A673 (cell line): Measurements from ENCODE around the gene ZBTB44. TPM values are rescaled to one million over a fixed set of nuclear protein-coding genes. Genes with fewer than 3 reads are reported as not detected.
"Not testable (repeated sequence)": the region's sequence is repeated elsewhere in the genome, so short reads cannot be mapped to it uniquely, and the experiment has no call there.

Experiments used
- BruUV-seq: library from RNA; stranded (reverse); fragments of 400-500 nt; replicated peaks from 2 replicates; lab custom pipeline; 2021; lab: Mats Ljungman, UMichigan
- CTCF ChIA-PET: fragments of 300-600 bp; sonication (Branson Sonifier 250); formaldehyde crosslinking; loops from one replicate; lab custom pipeline; 2022; ENCODE audit warnings: antibody characterized with exemption; lab: Charles Lee
- POLR2A ChIA-PET: fragments of 300-600 bp; sonication (Branson Sonifier 250); formaldehyde crosslinking; loops from one replicate; lab custom pipeline; 2022; ENCODE audit warnings: antibody characterized with exemption; ENCODE audit not compliant: low non-redundant PET; lab: Charles Lee
- DNase-seq: peaks from one replicate; pipeline ENCODE4 v3.0.0-alpha.2; 2015; ENCODE audit warnings: low spot score
- H3K27ac ChIP-seq: fragments of 200-600 bp; sonication (generic); 2 replicates; pipeline ENCODE4 v1.5.1; 2016; ENCODE audit warnings: mixed run types, low read depth, mild to moderate bottlenecking, mixed read lengths, antibody characterized with exemption, low read length; ENCODE audit not compliant: poor library complexity, severe bottlenecking
- H3K27me3 ChIP-seq: fragments of 200-600 bp; sonication (generic); replicated peaks from 2 replicates; pipeline ENCODE4 v1.6.1; 2017; ENCODE audit warnings: mixed run types, low read depth, mild to moderate bottlenecking, mixed read lengths, antibody characterized with exemption, low read length; ENCODE audit not compliant: insufficient read depth, poor library complexity
- H3K36me3 ChIP-seq: fragments of 200-600 bp; sonication (generic); 2 replicates; pipeline ENCODE4 v1.6.1; 2016; ENCODE audit warnings: mixed run types, mild to moderate bottlenecking, mixed read lengths, antibody characterized with exemption, low read length; ENCODE audit not compliant: insufficient read depth, poor library complexity, severe bottlenecking
- H3K4me1 ChIP-seq: fragments of 200-600 bp; sonication (generic); 2 replicates; pipeline ENCODE4 v1.6.1; 2017; ENCODE audit warnings: mixed run types, mild to moderate bottlenecking, mixed read lengths, antibody characterized with exemption, low read length; ENCODE audit not compliant: insufficient read depth, poor library complexity, severe bottlenecking
- H3K4me3 ChIP-seq: fragments of 200-600 bp; sonication (generic); 2 replicates; pipeline ENCODE4 v1.5.1; 2016; ENCODE audit warnings: low read depth, mixed run types, mild to moderate bottlenecking, mixed read lengths, low read length; ENCODE audit not compliant: poor library complexity, severe bottlenecking
- H3K9me3 ChIP-seq: fragments of 200-600 bp; sonication (generic); 2 replicates; pipeline ENCODE4 v1.6.1; 2016; ENCODE audit warnings: mixed run types, low read depth, mild to moderate bottlenecking, mixed read lengths, antibody characterized with exemption, low read length; ENCODE audit not compliant: poor library complexity, severe bottlenecking
- EZH2 ChIP-seq: fragments of 200-600 bp; sonication (generic); IDR thresholded peaks from 2 replicates; pipeline ENCODE4 v1.6.1; 2017; ENCODE audit warnings: borderline replicate concordance, low read depth, mild to moderate bottlenecking, mixed read lengths, antibody characterized with exemption, low read length; ENCODE audit not compliant: poor library complexity, severe bottlenecking
- intact Hi-C: fragments of 100-400 bp; cut with micrococcal nuclease; formaldehyde crosslinking; loops from one replicate; pipeline ENCODE4 v1.10.0; 2022; ENCODE audit not compliant: unreplicated experiment
- total RNA-seq: library from RNA; stranded (reverse); gene quantifications from 2 replicates; pipeline ENCODE4 v1.2.3, GENCODE V29; 2021
- TF ChIP-seq, protein P1 (sequence below): fragments of 300-800, 200-600 bp; sonication (generic); conservative IDR thresholded peaks from 2 replicates; pipeline ENCODE4 v1.5.1; 2017; ENCODE audit warnings: low read depth, mild to moderate bottlenecking, antibody characterized with exemption, low read length, moderate library complexity, mixed read lengths

The ZBTB44 gene
- total RNA-seq, 1 experiment from 2014 or later = 37.0 TPM

DNA sequence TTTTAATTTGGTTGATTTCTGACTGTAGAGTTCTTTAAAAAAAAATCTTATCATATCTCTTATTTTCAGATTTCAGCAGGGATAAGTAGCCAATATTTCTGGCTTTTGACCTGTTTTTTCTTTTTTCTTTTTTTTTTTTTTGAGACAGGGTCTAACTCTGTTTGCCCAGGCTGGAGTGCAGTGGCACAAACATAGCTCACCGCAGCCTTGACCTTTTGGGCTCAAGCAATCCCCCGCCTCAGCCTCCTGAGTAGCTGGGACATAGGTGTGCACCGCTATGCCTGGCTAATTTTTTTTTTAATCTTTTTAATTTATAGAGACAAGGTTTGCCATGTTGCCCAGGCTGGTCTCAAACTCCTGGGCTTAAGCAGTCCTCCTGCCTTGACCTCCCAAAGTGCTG, 23.9 kb upstream of the ZBTB44 start:
- intact Hi-C loops = no loop called here
- no peaks in the 10 kb centered on the region for H3K36me3 ChIP-seq
- H3K27ac ChIP-seq = no peak overlapping the region
- no peaks in the 10 kb centered on the region for H3K4me1 ChIP-seq
- no peak overlapping the region for H3K4me3 ChIP-seq
- no peak for TF ChIP-seq EZH2
- TF ChIP-seq, protein P1, sequence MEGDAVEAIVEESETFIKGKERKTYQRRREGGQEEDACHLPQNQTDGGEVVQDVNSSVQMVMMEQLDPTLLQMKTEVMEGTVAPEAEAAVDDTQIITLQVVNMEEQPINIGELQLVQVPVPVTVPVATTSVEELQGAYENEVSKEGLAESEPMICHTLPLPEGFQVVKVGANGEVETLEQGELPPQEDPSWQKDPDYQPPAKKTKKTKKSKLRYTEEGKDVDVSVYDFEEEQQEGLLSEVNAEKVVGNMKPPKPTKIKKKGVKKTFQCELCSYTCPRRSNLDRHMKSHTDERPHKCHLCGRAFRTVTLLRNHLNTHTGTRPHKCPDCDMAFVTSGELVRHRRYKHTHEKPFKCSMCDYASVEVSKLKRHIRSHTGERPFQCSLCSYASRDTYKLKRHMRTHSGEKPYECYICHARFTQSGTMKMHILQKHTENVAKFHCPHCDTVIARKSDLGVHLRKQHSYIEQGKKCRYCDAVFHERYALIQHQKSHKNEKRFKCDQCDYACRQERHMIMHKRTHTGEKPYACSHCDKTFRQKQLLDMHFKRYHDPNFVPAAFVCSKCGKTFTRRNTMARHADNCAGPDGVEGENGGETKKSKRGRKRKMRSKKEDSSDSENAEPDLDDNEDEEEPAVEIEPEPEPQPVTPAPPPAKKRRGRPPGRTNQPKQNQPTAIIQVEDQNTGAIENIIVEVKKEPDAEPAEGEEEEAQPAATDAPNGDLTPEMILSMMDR = no peak
- H3K27me3 ChIP-seq = no peaks in the 10 kb centered on the region
- BruUV-seq = no TSS peak
- POLR2A ChIA-PET = no interaction called here
- CTCF ChIA-PET = no interaction called here
- DNase-seq = no peak
- H3K9me3 ChIP-seq = no peaks in the 10 kb centered on the region

DNA sequence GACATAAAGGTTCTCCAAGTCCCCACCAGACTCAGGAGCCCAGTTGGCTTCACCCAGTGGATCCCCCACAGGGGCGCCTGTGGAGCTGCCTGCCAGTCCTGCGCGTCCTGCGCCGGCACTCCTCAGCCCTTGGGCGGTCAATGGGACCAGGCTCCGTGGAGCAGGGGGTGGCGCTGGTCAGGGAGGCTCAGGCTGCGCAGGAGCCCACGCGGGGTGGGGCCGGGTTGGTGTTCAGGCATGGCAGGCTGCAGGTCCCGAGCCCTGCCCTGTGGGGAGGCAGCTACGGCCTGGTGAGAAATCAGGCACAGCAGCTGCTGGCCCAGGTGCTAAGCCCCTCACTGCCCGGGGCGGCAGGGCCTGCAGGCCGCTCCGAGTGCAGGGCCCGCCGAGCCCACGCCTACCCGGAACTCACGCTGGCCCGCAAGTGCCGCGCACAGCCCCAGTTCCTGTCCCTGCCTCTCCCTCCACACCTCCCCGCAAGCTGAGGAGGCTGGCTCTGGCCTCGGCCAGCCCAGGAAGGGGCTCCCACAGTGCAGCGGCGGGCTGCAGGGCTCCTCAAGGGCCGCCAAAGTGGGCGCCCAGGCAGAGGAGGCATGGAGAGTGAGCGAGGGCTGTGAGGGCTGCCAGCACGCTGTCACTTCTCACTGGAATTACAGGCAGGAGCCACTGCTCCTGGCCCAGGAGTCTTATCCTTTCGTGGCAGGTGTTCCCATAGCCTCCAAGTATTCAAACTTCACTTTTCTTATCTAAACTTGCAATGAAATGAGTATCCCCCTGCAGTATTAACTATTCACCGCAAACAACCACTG, 22.8 kb upstream of the ZBTB44 start:
- TF ChIP-seq EZH2 = no peak
- TF ChIP-seq, protein P1 = no peak
- H3K4me3 ChIP-seq = no peak overlapping the region
- H3K36me3 ChIP-seq = no peaks in the 10 kb centered on the region
- no peaks in the 10 kb centered on the region for H3K9me3 ChIP-seq
- no TSS peak for BruUV-seq
- H3K27ac ChIP-seq = no peak overlapping the region
- ChIA-PET POLR2A (no interaction called here), CTCF (no interaction called here)
- no peaks in the 10 kb centered on the region for H3K27me3 ChIP-seq
- intact Hi-C loops = no loop called here
- no peaks in the 10 kb centered on the region for H3K4me1 ChIP-seq
- DNase-seq = no peak

DNA sequence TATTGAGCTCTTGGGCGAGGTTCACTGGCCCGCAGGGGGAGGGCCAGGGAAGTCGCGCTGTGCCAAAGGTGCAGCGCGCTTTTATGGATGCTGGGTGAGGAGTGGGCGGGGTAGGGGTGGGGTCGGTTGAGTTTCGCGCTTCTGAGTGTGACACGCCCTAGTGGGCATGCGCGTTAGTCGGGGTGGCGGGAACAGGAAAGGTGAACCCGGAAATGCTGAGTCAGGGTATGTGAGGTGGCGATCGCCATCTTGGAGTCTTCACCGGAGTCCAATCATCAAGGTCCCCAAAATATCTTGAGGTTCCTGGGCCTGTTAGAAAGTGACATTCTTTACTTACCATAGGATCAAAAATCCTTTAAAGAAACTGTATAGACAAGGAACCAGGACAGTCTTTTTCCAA, 16.7 kb upstream of the ZBTB44 start:
- H3K4me3 ChIP-seq, BruUV-seq, intact Hi-C loops, H3K27ac ChIP-seq, H3K27me3 ChIP-seq, DNase-seq, POLR2A ChIA-PET, H3K4me1 ChIP-seq, H3K36me3 ChIP-seq, H3K9me3 ChIP-seq, CTCF ChIA-PET: not testable (repeated sequence)
